Stimulated activated naive CD8-positive, alpha-beta T cell treated with anti-CD3 and anti-CD28 coated beads, Interleukin-15, amount 100 ng/mL, for 72 hours (primary cell): Measurements from ENCODE around the gene RFTN1.

Experiments
- ATAC-seq: fragments of 150-1000 bp; cut with Tn5 transposase; 2 replicates; pipeline ENCODE4 v1.10.0; 2021; ENCODE audit warnings: mild to moderate bottlenecking, moderate library complexity
- DNase-seq, 2 donors: peaks; one replicate each; pipeline ENCODE4 v3.0.0; 2021 to 2022
- H3K27ac Mint-ChIP-seq, 2 donors: one replicate each; pipeline ENCODE4 v1.8.0; 2022; ENCODE audit warnings: mild to moderate bottlenecking in 2 of 2, mixed read lengths in 2 of 2, moderate library complexity in 2 of 2
- H3K27me3 Mint-ChIP-seq: one replicate; pipeline ENCODE4 v1.8.0; 2022; ENCODE audit warnings: mixed read lengths
- H3K4me1 Mint-ChIP-seq: one replicate; pipeline ENCODE4 v1.8.0; 2022; ENCODE audit warnings: mild to moderate bottlenecking, mixed read lengths
- H3K4me3 Mint-ChIP-seq, 2 donors: one replicate each; pipeline ENCODE4 v1.8.0; 2022; ENCODE audit warnings: mild to moderate bottlenecking in 2 of 2, mixed read lengths in 2 of 2, moderate library complexity in 1 of 2
- H3K9me3 Mint-ChIP-seq, 2 donors: one replicate each; pipeline ENCODE4 v1.8.0; 2022; ENCODE audit warnings: mixed read lengths in 2 of 2

RFTN1 gene

GRCh38 chr3:16513141-16514020 lies at the start of gene RFTN1:
Gene RFTN1, minus strand, starts transcription at chr3:16513699. Its CDS starts 19,830 bp downstream, at chr3:16493869.
- peak; percentile 6 for ATAC-seq
- Mint-ChIP-seq H3K27ac (peak within 1 kb of the TSS; percentile 96 to 97), H3K9me3 (peaks cover 7 to 8% of the 10 kb centered on the region in 2 donors), H3K4me3 (peak within 1 kb of the TSS; percentile 83 to 91), H3K4me1 (peaks cover 77% of the 10 kb centered on the region), H3K27me3 (no peaks in the 10 kb centered on the region)
- DNase-seq: peak; percentile 55

GRCh38 chr3:16559653-16560365 lies 46.3 kb upstream of the RFTN1 start:
- ATAC-seq (no peak), DNase-seq (no peak)
- H3K9me3 Mint-ChIP-seq: peaks cover 0 to 7% of the 10 kb centered on the region in 2 donors
- no peak overlapping the region for H3K27ac Mint-ChIP-seq
- no peak overlapping the region for H3K4me3 Mint-ChIP-seq
- H3K27me3 Mint-ChIP-seq: no peaks in the 10 kb centered on the region
- H3K4me1 Mint-ChIP-seq: no peaks in the 10 kb centered on the region

- peaks cover 19% of the 10 kb centered on the region for H3K4me1 Mint-ChIP-seq
- H3K9me3 Mint-ChIP-seq: no peaks in the 10 kb centered on the region
- no peak overlapping the region for H3K27ac Mint-ChIP-seq
- no peak overlapping the region for H3K4me3 Mint-ChIP-seq
- peaks cover 22% of the 10 kb centered on the region for H3K27me3 Mint-ChIP-seq
- DNase-seq (no peak), ATAC-seq (no peak)
Observed at GRCh38 chr3:16554126-16554525, 40.6 kb upstream of the RFTN1 start.

- no peak for ATAC-seq
- DNase-seq: no peak
- Mint-ChIP-seq H3K4me1 (peaks cover 29% of the 10 kb centered on the region), H3K27ac (no peak overlapping the region), H3K27me3 (peaks cover 22% of the 10 kb centered on the region), H3K9me3 (peaks cover 0 to 4% of the 10 kb centered on the region in 2 donors), H3K4me3 (no peak overlapping the region)
Observed at GRCh38 chr3:16552757-16553156, 39.3 kb upstream of the RFTN1 start.

- Mint-ChIP-seq H3K9me3 (peaks cover 0 to 6% of the 10 kb centered on the region in 2 donors), H3K4me1 (peaks cover 42% of the 10 kb centered on the region), H3K4me3 (no peak overlapping the region), H3K27ac (peak overlapping the region; percentile 99), H3K27me3 (peaks cover 22% of the 10 kb centered on the region)
- ATAC-seq: peak; percentile 26
- no peak for DNase-seq
Observed at GRCh38 chr3:16551342-16551976, 38.0 kb upstream of the RFTN1 start.

- DNase-seq (peak; percentile 81 to 83), ATAC-seq (peak; percentile 100)
- peak overlapping the region; percentile 23 to 42 for H3K4me3 Mint-ChIP-seq
- H3K27me3 Mint-ChIP-seq: peaks cover 22% of the 10 kb centered on the region
- peaks cover 45% of the 10 kb centered on the region for H3K4me1 Mint-ChIP-seq
- peaks cover 0 to 6% of the 10 kb centered on the region in 2 donors for H3K9me3 Mint-ChIP-seq
- peak overlapping the region; percentile 99 for H3K27ac Mint-ChIP-seq
Observed at GRCh38 chr3:16550676-16551341, 37.3 kb upstream of the RFTN1 start.

GRCh38 chr3:16550305-16550675 lies 36.8 kb upstream of the RFTN1 start:
- Mint-ChIP-seq H3K9me3 (peaks cover 0 to 6% of the 10 kb centered on the region in 2 donors), H3K27ac (peak overlapping the region in 1 of 2 donors; percentile 99), H3K27me3 (peaks cover 22% of the 10 kb centered on the region), H3K4me1 (peaks cover 48% of the 10 kb centered on the region), H3K4me3 (peak overlapping the region in 1 of 2 donors; percentile 23)
- peak in 1 of 2 donors; percentile 17 for DNase-seq
- ATAC-seq: no peak

- no peak for DNase-seq
Observed at GRCh38 chr3:16548721-16549120, 35.2 kb upstream of the RFTN1 start.

GRCh38 chr3:16547561-16548357 lies 34.3 kb upstream of the RFTN1 start:
- peak overlapping the region in 1 of 2 donors; percentile 77 for H3K27ac Mint-ChIP-seq
- H3K27me3 Mint-ChIP-seq: peaks cover 11% of the 10 kb centered on the region
- ATAC-seq (no peak), DNase-seq (no peak)
- peaks cover 65% of the 10 kb centered on the region for H3K4me1 Mint-ChIP-seq
- H3K4me3 Mint-ChIP-seq: no peak overlapping the region
- H3K9me3 Mint-ChIP-seq: peaks cover 0 to 6% of the 10 kb centered on the region in 2 donors

More at GRCh38 chr3:16548721-16549120, 35.2 kb upstream of the RFTN1 start:
- no peak for ATAC-seq
- Mint-ChIP-seq H3K4me3 (no peak overlapping the region), H3K27ac (peak overlapping the region in 1 of 2 donors; percentile 16), H3K4me1 (peaks cover 60% of the 10 kb centered on the region), H3K9me3 (peaks cover 0 to 6% of the 10 kb centered on the region in 2 donors), H3K27me3 (peaks cover 18% of the 10 kb centered on the region)

GRCh38 chr3:16546186-16547010 lies 32.9 kb upstream of the RFTN1 start:
- ATAC-seq: no peak
- no peak overlapping the region for H3K27ac Mint-ChIP-seq
- no peak overlapping the region for H3K4me3 Mint-ChIP-seq
- H3K4me1 Mint-ChIP-seq: peaks cover 62% of the 10 kb centered on the region
- no peak for DNase-seq
- peaks cover 9% of the 10 kb centered on the region for H3K27me3 Mint-ChIP-seq
- peaks cover 0 to 6% of the 10 kb centered on the region in 2 donors for H3K9me3 Mint-ChIP-seq

- DNase-seq: no peak
- Mint-ChIP-seq H3K9me3 (peaks cover 0 to 6% of the 10 kb centered on the region in 2 donors), H3K4me1 (peaks cover 54% of the 10 kb centered on the region), H3K27ac (peak overlapping the region in 1 of 2 donors; percentile 19), H3K27me3 (peaks cover 17% of the 10 kb centered on the region), H3K4me3 (no peak overlapping the region)
- ATAC-seq: no peak
Observed at GRCh38 chr3:16545413-16546185, 32.1 kb upstream of the RFTN1 start.

GRCh38 chr3:16543242-16543864 lies 29.9 kb upstream of the RFTN1 start:
- Mint-ChIP-seq H3K27ac (no peak overlapping the region), H3K4me1 (peaks cover 42% of the 10 kb centered on the region), H3K4me3 (no peak overlapping the region), H3K9me3 (peaks cover 5 to 6% of the 10 kb centered on the region in 2 donors), H3K27me3 (peaks cover 25% of the 10 kb centered on the region)
- no peak for DNase-seq
- no peak for ATAC-seq

GRCh38 chr3:16538507-16538906 lies 25.0 kb upstream of the RFTN1 start:
- peaks cover 36% of the 10 kb centered on the region for H3K27me3 Mint-ChIP-seq
- H3K27ac Mint-ChIP-seq: no peak overlapping the region
- DNase-seq (no peak), ATAC-seq (no peak)
- peaks cover 0 to 5% of the 10 kb centered on the region in 2 donors for H3K9me3 Mint-ChIP-seq
- peaks cover 7% of the 10 kb centered on the region for H3K4me1 Mint-ChIP-seq
- H3K4me3 Mint-ChIP-seq: no peak overlapping the region
